ENCODE results near the gene ANKS1A.

The ANKS1A gene

GRCh38 chr6:35069262-35069661, 180.2 kb downstream of the ANKS1A start:
- DNase-seq (ENCODE audit: low read depth in 2 of 2), result no peak

- no peak for DNase-seq (ENCODE audit: low read depth in 2 of 2)
Observed at GRCh38 chr6:35070111-35070510, 181.1 kb downstream of the ANKS1A start.

GRCh38 chr6:35071347-35071994, 182.4 kb downstream of the ANKS1A start:
- DNase-seq (ENCODE audit: low read depth in 2 of 2), result no peak

- DNase-seq (ENCODE audit: low read depth in 2 of 2), result no peak
Observed at GRCh38 chr6:35072051-35072697, 183.1 kb downstream of the ANKS1A start.

GRCh38 chr6:35072698-35073055, 183.6 kb downstream of the ANKS1A start:
- no peak for DNase-seq (ENCODE audit: low read depth in 2 of 2)

GRCh38 chr6:35073211-35073610, 184.2 kb downstream of the ANKS1A start:
- DNase-seq (ENCODE audit: low read depth in 2 of 2), result no peak

- no peak for DNase-seq (ENCODE audit: low read depth in 2 of 2)
Observed at GRCh38 chr6:35073766-35074471, 184.9 kb downstream of the ANKS1A start.

GRCh38 chr6:35076997-35077712, 188.1 kb downstream of the ANKS1A start:
- DNase-seq (ENCODE audit: low read depth in 2 of 2), result no peak

- DNase-seq (ENCODE audit: low read depth in 2 of 2), result no peak
Observed at GRCh38 chr6:35077713-35078105, 188.7 kb downstream of the ANKS1A start.

GRCh38 chr6:35078226-35078850, 189.3 kb downstream of the ANKS1A start:
- DNase-seq (ENCODE audit: low read depth in 2 of 2), result no peak

- DNase-seq (ENCODE audit: low read depth in 2 of 2), result no peak
Observed at GRCh38 chr6:35078896-35079295, 189.8 kb downstream of the ANKS1A start.

- no peak for DNase-seq (ENCODE audit: low read depth in 2 of 2)
Observed at GRCh38 chr6:35079311-35080000, 190.4 kb downstream of the ANKS1A start.

- DNase-seq (ENCODE audit: low read depth in 2 of 2), result no peak
Observed at GRCh38 chr6:35080016-35080680, 191.1 kb downstream of the ANKS1A start.

- no peak for DNase-seq (ENCODE audit: low read depth in 2 of 2)
Observed at GRCh38 chr6:35080821-35081425, 191.9 kb downstream of the ANKS1A start.

GRCh38 chr6:35081426-35081851, 192.4 kb downstream of the ANKS1A start:
- DNase-seq (ENCODE audit: low read depth in 2 of 2), result no peak

- no peak for DNase-seq (ENCODE audit: low read depth in 2 of 2)
Observed at GRCh38 chr6:35082046-35082732, 193.1 kb downstream of the ANKS1A start.

- no peak for DNase-seq (ENCODE audit: low read depth in 2 of 2)
Observed at GRCh38 chr6:35082733-35083403, 193.8 kb downstream of the ANKS1A start.

GRCh38 chr6:35083507-35083906, 194.5 kb downstream of the ANKS1A start:
- DNase-seq (ENCODE audit: low read depth in 2 of 2), result no peak

GRCh38 chr6:35084041-35084491, 195.0 kb downstream of the ANKS1A start:
- DNase-seq (ENCODE audit: low read depth in 2 of 2), result no peak

Data from fibroblast of skin of left quadriceps (primary cell).